AG08396 (cell line): Measurements from ENCODE around the gene COL25A1.

Experiments used
- DNase-seq: peaks from one replicate; pipeline ENCODE4 v3.0.0; 2012; ENCODE audit warnings: low spot score, mixed read lengths

COL25A1 gene

GRCh38 chr4:109291707-109292238 is 10.7 kb downstream of the COL25A1 start:
- DNase-seq: no peak

GRCh38 chr4:109290918-109291317 is 11.5 kb downstream of the COL25A1 start:
- no peak for DNase-seq

GRCh38 chr4:109278594-109279031 is 23.8 kb downstream of the COL25A1 start:
- DNase-seq: no peak

GRCh38 chr4:109276482-109277095 is 25.9 kb downstream of the COL25A1 start:
- DNase-seq: no peak

GRCh38 chr4:109275066-109275745 is 27.3 kb downstream of the COL25A1 start:
- DNase-seq: no peak

GRCh38 chr4:109266891-109267290 is 35.6 kb downstream of the COL25A1 start:
- no peak for DNase-seq

GRCh38 chr4:109266236-109266635 is 36.2 kb downstream of the COL25A1 start:
- no peak for DNase-seq

- DNase-seq: no peak
Observed at GRCh38 chr4:109263721-109264120, 38.7 kb downstream of the COL25A1 start.

GRCh38 chr4:109256818-109257217 is 45.6 kb downstream of the COL25A1 start:
- DNase-seq: no peak

- DNase-seq: no peak
Observed at GRCh38 chr4:109254845-109255244, 47.6 kb downstream of the COL25A1 start.

GRCh38 chr4:109251396-109251795 is 51.1 kb downstream of the COL25A1 start:
- no peak for DNase-seq

GRCh38 chr4:109248322-109248900 is 54.0 kb downstream of the COL25A1 start:
- no peak for DNase-seq

GRCh38 chr4:109243871-109244270 is 58.6 kb downstream of the COL25A1 start:
- no peak for DNase-seq

- no peak for DNase-seq
Observed at GRCh38 chr4:109238746-109239145, 63.7 kb downstream of the COL25A1 start.

- DNase-seq: no peak
Observed at GRCh38 chr4:109235683-109236082, 66.8 kb downstream of the COL25A1 start.

GRCh38 chr4:109234596-109234995 is 67.9 kb downstream of the COL25A1 start:
- DNase-seq: no peak

GRCh38 chr4:109233570-109233969 is 68.9 kb downstream of the COL25A1 start:
- no peak for DNase-seq

- DNase-seq: no peak
Observed at GRCh38 chr4:109232681-109233080, 69.8 kb downstream of the COL25A1 start.

- no peak for DNase-seq
Observed at GRCh38 chr4:109231331-109231730, 71.1 kb downstream of the COL25A1 start.

- no peak for DNase-seq
Observed at GRCh38 chr4:109229028-109229427, 73.4 kb downstream of the COL25A1 start.

GRCh38 chr4:109218288-109218687 is 84.2 kb downstream of the COL25A1 start:
- DNase-seq: no peak

- no peak for DNase-seq
Observed at GRCh38 chr4:109216085-109216696, 86.3 kb downstream of the COL25A1 start.

GRCh38 chr4:109215506-109215905 is 87.0 kb downstream of the COL25A1 start:
- DNase-seq: no peak
